ENCODE measurements around the gene FMO1.

DNA sequence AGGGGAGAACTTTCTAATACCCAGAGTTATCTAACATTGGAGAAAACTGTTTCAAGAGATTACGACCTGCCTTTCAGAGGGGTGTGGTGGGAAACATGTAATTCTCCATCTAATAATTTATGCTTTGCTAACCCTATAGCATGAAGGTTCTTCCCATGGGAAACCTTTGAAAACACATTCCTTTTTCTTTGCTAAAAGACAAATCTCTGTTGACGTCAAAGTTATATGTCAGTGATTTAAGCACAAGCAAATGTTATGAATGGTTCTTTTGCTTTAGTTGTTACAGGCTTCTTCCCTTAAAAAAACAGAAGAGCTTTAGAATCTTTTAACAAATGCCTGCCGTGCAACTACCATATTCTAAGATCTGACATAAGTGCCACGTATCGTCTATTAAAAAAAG, 44.0 kb upstream of the FMO1 start:
- TF ChIP-seq, protein P1, sequence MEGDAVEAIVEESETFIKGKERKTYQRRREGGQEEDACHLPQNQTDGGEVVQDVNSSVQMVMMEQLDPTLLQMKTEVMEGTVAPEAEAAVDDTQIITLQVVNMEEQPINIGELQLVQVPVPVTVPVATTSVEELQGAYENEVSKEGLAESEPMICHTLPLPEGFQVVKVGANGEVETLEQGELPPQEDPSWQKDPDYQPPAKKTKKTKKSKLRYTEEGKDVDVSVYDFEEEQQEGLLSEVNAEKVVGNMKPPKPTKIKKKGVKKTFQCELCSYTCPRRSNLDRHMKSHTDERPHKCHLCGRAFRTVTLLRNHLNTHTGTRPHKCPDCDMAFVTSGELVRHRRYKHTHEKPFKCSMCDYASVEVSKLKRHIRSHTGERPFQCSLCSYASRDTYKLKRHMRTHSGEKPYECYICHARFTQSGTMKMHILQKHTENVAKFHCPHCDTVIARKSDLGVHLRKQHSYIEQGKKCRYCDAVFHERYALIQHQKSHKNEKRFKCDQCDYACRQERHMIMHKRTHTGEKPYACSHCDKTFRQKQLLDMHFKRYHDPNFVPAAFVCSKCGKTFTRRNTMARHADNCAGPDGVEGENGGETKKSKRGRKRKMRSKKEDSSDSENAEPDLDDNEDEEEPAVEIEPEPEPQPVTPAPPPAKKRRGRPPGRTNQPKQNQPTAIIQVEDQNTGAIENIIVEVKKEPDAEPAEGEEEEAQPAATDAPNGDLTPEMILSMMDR (IDR thresholded peaks at IDR 0.05; ENCODE audit: low read depth, low read length): no peak
- no peak for TF ChIP-seq EZH2phosphoT487 (IDR thresholded peaks at IDR 0.05; ENCODE audit: low read depth)
